ENCODE data around the gene BMP2K. TPM values are rescaled to one million over a fixed set of nuclear protein-coding genes. Genes with fewer than 3 reads are reported as not detected.

BMP2K gene
- total and polyA plus RNA-seq, 2 of the 8 experiments (the other 6 are each of a cell fraction or from before 2014, with no cell fraction given) = 15.6 to 24.1 TPM

DNA sequence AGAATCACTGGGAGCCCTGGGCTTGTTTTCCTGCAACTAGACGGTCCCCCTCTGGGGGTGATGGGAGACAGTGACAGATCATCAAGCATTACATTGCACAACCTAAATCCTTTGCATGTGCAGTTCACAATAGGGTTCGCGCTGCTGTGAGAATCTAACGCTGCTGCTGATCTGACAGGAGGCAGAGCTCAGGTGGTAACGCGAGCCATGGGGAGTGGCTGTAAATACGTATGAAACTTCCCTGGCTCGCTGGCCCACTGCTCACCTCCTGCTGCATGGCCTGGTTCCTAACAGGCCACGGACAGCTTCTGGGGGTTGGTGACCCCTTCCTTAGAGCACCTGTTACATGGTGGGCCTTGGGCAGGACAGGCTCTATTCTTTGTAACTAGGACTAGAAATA, 152.7 kb downstream of the BMP2K start:
- DNase-seq (ENCODE audit: low read depth in 1 of 2, low spot score in 2 of 2) (no peak), FAIRE-seq (no peak)
- no peak overlapping the region for H3K4ac ChIP-seq (replicated peaks; ENCODE audit: insufficient read length, low read depth, low read length)
- H3K36me3 ChIP-seq (ENCODE audit: control insufficient read depth in 2 of 4, insufficient read depth in 4 of 4, low read length in 3 of 4) = peaks cover 5 to 39% (median 8%) of the 10 kb centered on the region in 4 experiments; a peak in 7 of 8 replicates
- H2AFZ ChIP-seq (ENCODE audit: low read length) = no peak overlapping the region
- H3K4me3 ChIP-seq (ENCODE audit: extremely low read depth in 1 of 4, insufficient read depth in 2 of 4, low read depth in 3 of 4, low read length in 4 of 4) = no peak overlapping the region
- no peaks in the 10 kb centered on the region for H3K4me1 ChIP-seq (replicated peaks in 1 of 4; ENCODE audit: control insufficient read depth in 3 of 4, insufficient read depth in 4 of 4, low read length in 3 of 4)
- no peak overlapping the region for H2BK5ac ChIP-seq (ENCODE audit: low read depth, low read length)
- peaks cover 0 to 2% of the 10 kb centered on the region in 2 experiments for H4K20me1 ChIP-seq (replicated peaks in 1 of 2; ENCODE audit: control insufficient read depth in 1 of 2, insufficient read depth in 2 of 2, low read length in 2 of 2)
- no peak overlapping the region for H3K27ac ChIP-seq (ENCODE audit: low read depth, low read length)
- H2BK12ac ChIP-seq (ENCODE audit: low read depth, low read length) = no peak overlapping the region
- H3K27me3 ChIP-seq (replicated peaks in 1 of 4; ENCODE audit: control insufficient read depth in 3 of 4, extremely low read depth in 1 of 4, insufficient read depth in 3 of 4, low read length in 3 of 4) = no peaks in the 10 kb centered on the region
- H3K79me1 ChIP-seq (ENCODE audit: low read depth, low read length) = no peaks in the 10 kb centered on the region; the same call in 1 of the 2 replicates
- H2BK20ac ChIP-seq (ENCODE audit: low read length) = no peak overlapping the region
- no peak overlapping the region for H2AK5ac ChIP-seq (ENCODE audit: low read depth, low read length)
- no peak overlapping the region for H3K56ac ChIP-seq (replicated peaks; ENCODE audit: insufficient read length, low read depth, low read length)
- H3K18ac ChIP-seq (ENCODE audit: extremely low read depth, low read length) = no peak overlapping the region
- H3K23ac ChIP-seq (ENCODE audit: insufficient read length) = no peak overlapping the region
- H3K9me3 ChIP-seq (ENCODE audit: insufficient read depth in 2 of 2, low read depth in 1 of 2, low read length in 1 of 2) = no peaks in the 10 kb centered on the region
- H3K23me2 ChIP-seq (ENCODE audit: low read depth, low read length) = no peaks in the 10 kb centered on the region
- POLR2A ChIA-PET (ENCODE audit: partially characterized antibody) = no interaction called here
- H2BK120ac ChIP-seq (replicated peaks; ENCODE audit: low read depth, low read length) = no peak overlapping the region
- CTCF ChIA-PET (ENCODE audit: partially characterized antibody) = no interaction called here
- 91% methylated on average over 9 of the region's 9 CpGs; no CpG with 5 or more reads in 1 of the 2 experiments for WGBS, 2 experiments (ENCODE audit: extremely low coverage in 1 of 2, insufficient coverage in 1 of 2, insufficient read length in 1 of 2, insufficient replicate concordance in 2 of 2, low coverage in 1 of 2, low lambda C conversion rate in 2 of 2, missing lambda C conversion rate in 1 of 2)
- no peak overlapping the region for H3K4me2 ChIP-seq (ENCODE audit: insufficient read depth in 1 of 2, low read depth in 2 of 2, low read length in 2 of 2)
- no peak overlapping the region for H2BK15ac ChIP-seq (ENCODE audit: low read length)
- H3K9ac ChIP-seq (replicated peaks in 1 of 4; ENCODE audit: extremely low read depth in 1 of 4, low read depth in 3 of 4, low read length in 3 of 4) = no peak overlapping the region
- H3K14ac ChIP-seq (ENCODE audit: insufficient read length) = no peak overlapping the region
- no peaks in the 10 kb centered on the region for H3K79me2 ChIP-seq (ENCODE audit: control insufficient read depth in 1 of 2, insufficient read depth in 2 of 2, low read length in 2 of 2)
- no peak overlapping the region for H4K91ac ChIP-seq (replicated peaks; ENCODE audit: insufficient read length, low read length)
- no peak overlapping the region for H4K5ac ChIP-seq (ENCODE audit: insufficient read length, low read depth, low read length)
- H4K8ac ChIP-seq (ENCODE audit: extremely low read depth, insufficient read depth, low read length) = no peak overlapping the region
- TF ChIP-seq HDAC2 (IDR thresholded peaks at IDR 0.05; ENCODE audit: borderline replicate concordance in 1 of 2, low read depth in 2 of 2, low read length in 2 of 2) (no peak), SIX5 (IDR thresholded peaks at IDR 0.05; ENCODE audit: low read depth, low read length) (no peak), SP1 (IDR thresholded peaks at IDR 0.05; ENCODE audit: low read depth, low read length) (no peak), SP2 (IDR thresholded peaks at IDR 0.05; ENCODE audit: low read length) (no peak), ZNF274 (IDR thresholded peaks at IDR 0.05; ENCODE audit: borderline replicate concordance, extremely low read depth, low read length) (no peak), NANOG (IDR thresholded peaks at IDR 0.05; ENCODE audit: insufficient read depth, low read depth, low read length, poor library complexity, severe bottlenecking) (no peak), SIRT6 (IDR thresholded peaks at IDR 0.05; ENCODE audit: low read length) (no peak), YY1 (IDR thresholded peaks at IDR 0.05; ENCODE audit: low read depth, low read length) (no peak), CHD2 (IDR thresholded peaks at IDR 0.05; ENCODE audit: low read length) (no peak), CBX8 (IDR thresholded peaks at IDR 0.05; ENCODE audit: borderline replicate concordance, low read depth, low read length) (no peak), JUN (IDR thresholded peaks at IDR 0.05; ENCODE audit: low read depth, low read length) (no peak), RFX5 (IDR thresholded peaks at IDR 0.05; ENCODE audit: borderline replicate concordance, low read depth, low read length) (no peak), KDM4A (IDR thresholded peaks at IDR 0.05; ENCODE audit: low read depth, low read length, severe bottlenecking) (no peak), RNF2 (IDR thresholded peaks at IDR 0.05; ENCODE audit: borderline replicate concordance, low read depth, low read length, missing control alignments, poor library complexity, severe bottlenecking) (no peak), CHD1 (IDR thresholded peaks at IDR 0.05; ENCODE audit: low read depth, low read length) (no peak)
